Loucy (cell line): ENCODE data around the gene TMIGD1.

ENCODE experiments used
- CTCF ChIP-seq: fragments of 200-600 bp; sonication (generic); conservative IDR thresholded peaks from 2 replicates; pipeline ENCODE4 v1.5.1; 2014; ENCODE audit warnings: mild to moderate bottlenecking, antibody characterized with exemption, low read length
- EZH2phosphoT487 ChIP-seq: fragments of 200-600 bp; IDR thresholded peaks from 2 replicates; pipeline ENCODE4 v1.6.1; 2018; ENCODE audit warnings: antibody characterized with exemption, mild to moderate bottlenecking, moderate library complexity, borderline replicate concordance

GRCh38 chr17:30308406-30308805, 25.5 kb downstream of the TMIGD1 start:
- TF ChIP-seq CTCF = no peak
- TF ChIP-seq EZH2phosphoT487 = no peak
